Measurements from ENCODE around the gene C9orf72.

The C9orf72 gene

DNA sequence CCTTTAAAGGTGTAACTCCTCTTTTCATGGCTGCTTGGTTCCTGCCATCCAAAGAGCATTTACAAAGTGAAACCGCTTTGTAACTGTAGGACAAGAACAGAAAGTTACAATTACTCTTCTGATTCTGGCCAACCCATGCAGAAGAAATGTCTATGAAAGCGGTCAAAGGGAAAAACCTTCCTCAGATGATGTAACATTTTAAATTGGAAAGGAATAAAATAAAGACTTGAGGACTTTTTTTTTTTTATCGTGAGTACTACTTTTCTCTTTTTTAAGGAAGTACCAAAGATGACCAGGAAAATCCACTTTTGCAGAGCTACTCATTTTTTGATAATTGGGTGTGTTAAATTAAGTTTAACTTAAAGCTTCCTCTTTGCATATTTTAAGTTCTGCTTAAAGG lies 13.0 kb upstream of the C9orf72 start:
- no peak for TF ChIP-seq CTCF (IDR thresholded peaks at IDR 0.05; ENCODE audit: insufficient read depth, low read length, missing control alignments)
- no peak overlapping the region for H3K4me3 ChIP-seq (ENCODE audit: low read depth, low read length)
- CTCF ChIA-PET, result no interaction called here
- POLR2A ChIA-PET, result no interaction called here
- DNase-seq (ENCODE audit: low read depth, low spot score), result no peak

- no peak for TF ChIP-seq CTCF (IDR thresholded peaks at IDR 0.05; ENCODE audit: insufficient read depth, low read length, missing control alignments)
- no peak overlapping the region for H3K4me3 ChIP-seq (ENCODE audit: low read depth, low read length)
- DNase-seq (ENCODE audit: low read depth, low spot score), result no peak
- CTCF ChIA-PET, result no interaction called here
- POLR2A ChIA-PET, result no interaction called here
Observed at GRCh38 chr9:27584931-27585330, 11.7 kb upstream of the C9orf72 start.

GRCh38 chr9:27582794-27583193 lies 9.5 kb upstream of the C9orf72 start:
- DNase-seq (ENCODE audit: low read depth, low spot score), result no peak
- no peak overlapping the region for H3K4me3 ChIP-seq (ENCODE audit: low read depth, low read length)
- ChIA-PET POLR2A (no interaction called here), CTCF (no interaction called here)
- TF ChIP-seq CTCF (IDR thresholded peaks at IDR 0.05; ENCODE audit: insufficient read depth, low read length, missing control alignments), result no peak

DNA sequence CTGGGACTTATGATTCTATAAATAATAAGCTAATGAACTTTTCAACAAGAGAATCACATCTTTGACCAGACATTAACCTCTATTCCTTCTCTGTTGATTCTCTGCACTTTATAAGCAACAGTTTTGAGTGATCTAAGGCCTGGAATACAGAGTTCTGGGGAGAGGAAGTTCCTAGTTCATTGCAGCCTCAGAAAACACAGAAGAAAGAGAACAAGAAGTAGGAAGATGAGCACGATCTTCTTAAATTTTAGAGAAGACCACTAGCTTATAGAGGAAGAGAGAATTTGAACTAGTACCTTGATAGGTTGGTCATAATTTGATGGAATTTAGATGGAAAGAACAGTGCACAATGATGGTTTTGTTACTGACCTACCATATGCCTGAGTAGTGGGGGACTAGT lies 8.5 kb upstream of the C9orf72 start:
- no peak overlapping the region for H3K4me3 ChIP-seq (ENCODE audit: low read depth, low read length)
- CTCF ChIA-PET, result no interaction called here
- POLR2A ChIA-PET, result no interaction called here
- no peak for TF ChIP-seq CTCF (IDR thresholded peaks at IDR 0.05; ENCODE audit: insufficient read depth, low read length, missing control alignments)
- no peak for DNase-seq (ENCODE audit: low read depth, low spot score)

- CTCF ChIA-PET, result interaction anchor here (1.0 to 1.2 kb wide), 3 partner anchors 14 to 26 kb away, joined by 3 to 4 read pairs (median 3); no protein-coding TSS in a partner anchor
- DNase-seq (ENCODE audit: low read depth, low spot score), result peak; percentile 88
- no peak for TF ChIP-seq CTCF (IDR thresholded peaks at IDR 0.05; ENCODE audit: insufficient read depth, low read length, missing control alignments)
- peak overlapping the region; percentile 71 for H3K4me3 ChIP-seq (ENCODE audit: low read depth, low read length)
- POLR2A ChIA-PET, result no interaction called here
Observed at GRCh38 chr9:27573634-27574590, 631 bp upstream of the C9orf72 start.

DNA sequence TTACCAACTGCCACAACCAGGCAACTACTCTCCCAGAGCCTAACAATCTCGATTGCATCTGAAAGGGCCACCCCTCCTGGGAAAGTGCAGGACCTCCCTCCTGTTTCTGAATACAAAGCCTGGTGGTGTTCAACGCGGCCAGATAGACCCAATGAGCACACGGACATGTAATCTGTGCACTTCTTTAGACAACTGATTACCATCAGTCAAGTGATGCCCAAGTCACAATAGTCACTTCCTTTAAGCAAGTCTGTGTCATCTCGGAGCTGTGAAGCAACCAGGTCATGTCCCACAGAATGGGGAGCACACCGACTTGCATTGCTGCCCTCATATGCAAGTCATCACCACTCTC lies 739 bp downstream of the C9orf72 start:
- no peak for TF ChIP-seq CTCF (IDR thresholded peaks at IDR 0.05; ENCODE audit: insufficient read depth, low read length, missing control alignments)
- peak overlapping the region; percentile 71 for H3K4me3 ChIP-seq (ENCODE audit: low read depth, low read length)
- no peak for DNase-seq (ENCODE audit: low read depth, low spot score)
- ChIA-PET POLR2A (no interaction called here), CTCF (interaction anchor here (1.0 to 1.2 kb wide), 3 partner anchors 13 to 24 kb away, joined by 3 to 4 read pairs (median 3); no protein-coding TSS in a partner anchor)
